Astrocyte of the spinal cord (primary cell): ENCODE data around the gene TTC39A.

Source experiments
- DNase-seq: peaks from one replicate; pipeline ENCODE4 v3.0.0; 2011; ENCODE audit warnings: low read depth, low spot score
- H3K4me3 ChIP-seq: 2 replicates; pipeline ENCODE4 v1.5.1; 2011; ENCODE audit warnings: low read depth, mild to moderate bottlenecking, low read length, moderate library complexity
- CTCF ChIP-seq: IDR thresholded peaks from 2 replicates; pipeline ENCODE4 v1.5.1; 2012; ENCODE audit warnings: low read depth, mild to moderate bottlenecking, low read length, inconsistent platforms
- in situ Hi-C: cut with HindIII; loops from 2 replicates; pipeline ENCODE4 v1.10.0; 2017; ENCODE audit warnings: low sequenced_read_pairs

TTC39A gene

GRCh38 chr1:51306950-51307349 is 23.4 kb downstream of the TTC39A start:
- DNase-seq: no peak
- in situ Hi-C loops: no loop called here
- H3K4me3 ChIP-seq: no peak overlapping the region
- TF ChIP-seq CTCF: no peak

GRCh38 chr1:51305371-51305823 is 25.0 kb downstream of the TTC39A start:
- no peak overlapping the region for H3K4me3 ChIP-seq
- in situ Hi-C loops: no loop called here
- TF ChIP-seq CTCF: no peak
- no peak for DNase-seq

GRCh38 chr1:51304360-51304759 is 26.0 kb downstream of the TTC39A start:
- no peak overlapping the region for H3K4me3 ChIP-seq
- TF ChIP-seq CTCF: no peak
- no peak for DNase-seq
- in situ Hi-C loops: no loop called here

- H3K4me3 ChIP-seq: no peak overlapping the region
- peak; percentile 22 for DNase-seq
- TF ChIP-seq CTCF: no peak
- in situ Hi-C loops: no loop called here
Observed at GRCh38 chr1:51303751-51304251, 26.6 kb downstream of the TTC39A start.

GRCh38 chr1:51303315-51303714 is 27.0 kb downstream of the TTC39A start:
- no peak for DNase-seq
- no peak for TF ChIP-seq CTCF
- in situ Hi-C loops: no loop called here
- H3K4me3 ChIP-seq: no peak overlapping the region

GRCh38 chr1:51302746-51303145 is 27.6 kb downstream of the TTC39A start:
- in situ Hi-C loops: no loop called here
- H3K4me3 ChIP-seq: no peak overlapping the region
- DNase-seq: no peak
- no peak for TF ChIP-seq CTCF

GRCh38 chr1:51302270-51302669 is 28.1 kb downstream of the TTC39A start:
- DNase-seq: no peak
- no peak for TF ChIP-seq CTCF
- no peak overlapping the region for H3K4me3 ChIP-seq
- in situ Hi-C loops: no loop called here
